Ammon's horn (tissue), 1 donor: ENCODE results near the gene TMEM255B.
"Not testable (repeated sequence)": the region's sequence is repeated elsewhere in the genome, so short reads cannot be mapped to it uniquely, and the experiment has no call there.

Source experiments
- DNase-seq: peaks from one replicate; pipeline ENCODE4 v3.0.0-alpha.2; 2016; ENCODE audit warnings: low spot score

TMEM255B gene

DNA sequence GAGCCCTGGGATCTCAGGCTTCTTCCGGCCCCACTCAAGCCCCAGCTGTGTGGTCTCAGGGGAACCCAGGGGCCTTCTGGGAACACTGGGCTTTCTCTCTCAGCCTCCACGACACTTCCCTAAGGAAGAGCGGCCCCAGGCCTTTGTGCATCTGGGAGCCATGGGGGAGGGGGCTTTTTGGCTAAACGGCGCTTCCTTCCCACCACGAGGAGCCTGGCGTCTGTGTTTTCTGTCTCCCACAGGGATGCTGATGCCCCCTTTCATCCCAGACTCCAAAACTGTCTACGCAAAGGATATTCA is 24.2 kb upstream of the TMEM255B start:
- no peak for DNase-seq

DNA sequence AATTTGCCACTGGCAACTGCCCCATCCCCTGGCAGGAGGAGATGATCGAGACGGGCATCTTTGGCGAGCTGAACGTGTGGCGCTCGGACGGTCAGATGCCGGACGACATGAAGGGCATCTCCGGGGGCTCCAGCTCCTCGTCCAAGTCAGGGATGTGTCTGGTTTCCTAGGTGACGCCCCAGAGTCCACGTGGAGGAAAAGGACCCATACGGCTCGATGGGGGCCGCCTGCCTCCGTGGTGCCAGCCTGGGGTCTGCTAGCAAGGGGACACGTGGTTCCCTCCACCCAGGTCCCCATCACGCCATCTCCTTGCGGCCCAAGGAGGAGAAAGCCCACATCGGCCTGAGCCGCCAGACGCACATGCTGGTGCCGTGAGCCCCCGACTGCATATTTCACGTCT is 23.8 kb upstream of the TMEM255B start:
- no peak for DNase-seq

DNA sequence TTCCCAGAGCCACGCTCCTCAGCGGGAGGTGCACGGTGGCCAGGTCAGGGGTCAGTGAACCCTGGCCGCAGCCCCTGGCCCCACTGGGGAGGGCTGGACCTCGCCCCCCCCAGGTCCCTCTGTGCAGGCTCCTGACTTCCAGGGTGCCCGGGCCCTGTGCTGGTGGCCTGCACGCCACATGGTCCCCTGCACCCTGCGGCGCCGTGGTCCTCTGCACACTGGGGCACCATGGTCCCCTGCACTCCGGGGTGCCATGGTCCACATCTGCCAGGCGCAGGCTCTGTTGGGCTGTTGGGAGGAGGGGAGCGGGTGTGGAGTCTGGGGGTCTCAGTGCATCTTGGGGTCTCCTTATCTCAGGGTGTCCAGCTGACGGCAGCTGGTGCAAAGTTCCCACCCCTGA is 23.3 kb upstream of the TMEM255B start:
- no peak for DNase-seq

DNA sequence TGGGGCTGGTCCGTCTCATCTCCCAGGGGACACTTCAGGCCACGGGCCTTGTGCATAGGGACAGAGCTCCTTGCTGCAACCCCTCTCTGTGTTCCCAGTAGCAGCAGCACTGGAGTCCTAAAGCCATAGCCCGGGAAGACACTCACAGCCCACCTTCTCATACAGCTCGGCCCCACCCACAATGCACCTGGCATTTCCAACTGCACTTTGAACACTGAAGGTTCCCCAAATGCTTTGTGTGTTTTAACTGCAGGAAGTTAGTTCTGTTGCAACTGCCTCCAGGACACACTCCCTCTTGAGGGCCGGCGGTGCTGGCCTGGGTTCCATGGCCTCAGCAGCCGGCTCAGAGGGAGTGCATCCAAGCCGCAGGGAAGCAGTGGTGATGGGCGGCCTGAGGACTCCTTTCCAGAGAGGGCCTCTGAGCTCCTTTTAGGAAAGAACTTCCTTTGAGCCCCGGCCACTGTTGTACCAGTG is 22.7 kb upstream of the TMEM255B start:
- DNase-seq, result no peak

DNA sequence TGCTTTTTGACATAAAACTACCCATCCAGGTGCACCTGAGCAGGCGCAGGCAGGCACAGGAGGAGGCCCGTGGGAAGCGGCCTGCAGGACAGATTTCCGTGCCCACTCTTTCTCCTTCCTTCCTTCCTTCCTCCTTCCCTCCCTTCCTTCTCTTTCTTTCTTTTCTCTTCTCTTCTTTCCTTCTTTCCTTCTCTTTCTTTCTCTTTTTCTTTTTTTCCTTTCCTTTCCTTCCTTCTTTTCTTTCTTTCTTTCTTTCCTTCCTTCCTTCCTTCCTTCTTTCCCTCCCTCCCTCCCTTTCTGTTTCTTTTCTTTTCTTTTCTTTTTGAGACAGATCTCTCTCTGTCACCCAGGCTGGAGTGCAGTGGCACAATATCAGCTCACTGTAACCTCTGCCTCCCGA is 21.2 kb upstream of the TMEM255B start:
- no peak for DNase-seq

DNA sequence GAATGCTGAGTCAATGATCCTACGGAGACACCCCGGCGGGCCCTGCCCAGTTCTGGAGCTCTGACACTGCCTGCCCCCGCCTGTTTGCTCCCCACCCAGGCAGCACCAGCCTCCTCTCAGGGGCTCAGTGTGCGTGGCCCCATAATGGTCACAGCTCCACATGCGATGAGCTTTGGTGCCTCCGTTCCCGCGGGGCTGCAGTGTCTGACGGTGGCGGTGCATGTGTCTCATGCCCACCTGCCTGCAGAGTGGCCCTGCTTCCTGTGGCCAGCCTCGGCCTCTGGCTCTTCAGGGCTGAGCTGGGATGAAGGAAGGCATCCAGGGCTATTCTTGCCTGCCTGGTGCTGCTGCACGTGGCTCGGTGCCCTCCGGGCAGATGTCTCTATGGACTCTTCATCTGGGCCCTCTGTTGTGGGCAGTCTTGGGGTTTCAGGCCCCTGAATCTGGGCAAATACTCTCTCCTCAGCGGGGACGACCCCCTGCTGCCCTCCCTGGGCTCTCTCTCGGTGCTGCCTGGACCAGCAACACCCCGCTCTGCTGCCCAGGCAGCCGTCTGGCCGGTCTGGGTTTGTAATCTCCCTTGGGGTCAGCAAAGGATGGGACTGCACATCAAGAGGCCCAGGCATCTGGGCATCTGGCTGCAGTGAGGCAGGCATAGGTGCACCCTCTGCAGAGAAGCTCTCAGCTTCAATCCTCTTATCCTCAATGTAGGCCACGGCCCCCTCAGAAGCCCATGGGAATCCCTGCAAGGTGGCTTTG is 19.3 kb upstream of the TMEM255B start:
- DNase-seq, result no peak

DNA sequence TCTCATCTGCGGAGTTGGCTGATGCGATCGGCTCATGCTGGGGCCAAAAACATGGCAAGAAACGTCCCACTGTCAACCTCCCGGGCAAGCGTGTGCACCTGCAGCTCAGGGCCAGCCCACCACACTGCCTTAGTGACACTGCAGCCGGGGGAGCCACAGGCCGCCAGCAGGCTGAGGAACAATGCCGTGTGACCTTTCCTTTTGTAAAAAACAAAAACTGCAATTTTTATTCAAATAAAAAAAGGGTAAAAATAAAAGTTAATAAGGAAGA is 18.8 kb upstream of the TMEM255B start:
- no peak for DNase-seq

DNA sequence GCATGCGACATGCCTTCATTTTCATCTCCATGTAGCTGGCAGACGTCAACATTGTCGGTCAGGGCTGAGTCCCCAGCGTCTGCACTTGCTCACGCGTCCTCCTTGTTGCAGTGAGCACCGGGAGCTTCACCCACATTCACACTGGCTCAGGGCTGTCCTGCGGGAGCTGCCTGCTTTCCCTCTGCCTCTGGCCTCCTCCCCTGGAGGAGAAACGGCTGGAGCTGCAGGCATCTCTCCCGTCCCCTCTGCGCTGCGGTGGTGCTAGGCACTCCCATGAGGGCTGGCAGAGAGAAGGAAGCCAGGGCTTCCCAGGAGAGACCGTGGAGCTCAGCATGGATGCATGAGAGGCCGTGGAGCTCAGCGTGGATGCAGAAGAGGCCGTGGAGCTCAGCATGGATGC is 18.4 kb upstream of the TMEM255B start:
- no peak for DNase-seq

DNA sequence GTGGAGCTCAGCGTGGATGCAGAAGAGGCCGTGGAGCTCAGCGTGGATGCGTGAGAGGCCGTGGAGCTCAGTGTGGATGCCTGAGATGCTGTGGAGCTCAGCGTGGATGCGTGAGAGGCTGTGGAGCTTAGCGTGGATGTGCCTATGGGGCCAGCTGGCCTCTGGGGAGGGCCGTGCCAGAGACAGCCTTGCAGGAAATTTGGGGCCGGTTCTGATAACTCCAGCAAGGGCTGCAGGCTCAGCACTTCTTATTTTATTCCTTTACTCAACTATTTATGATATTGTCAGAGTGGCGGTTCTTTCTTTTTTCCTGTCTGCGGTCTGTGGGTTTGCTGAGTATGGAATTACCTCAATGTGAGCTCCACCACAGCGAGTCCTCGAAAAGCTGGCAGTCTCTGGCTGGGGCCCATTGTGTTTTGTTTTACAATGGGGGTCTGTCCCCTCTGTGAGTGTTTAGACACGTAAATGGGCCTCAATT is 17.8 kb upstream of the TMEM255B start:
- DNase-seq, result no peak

DNA sequence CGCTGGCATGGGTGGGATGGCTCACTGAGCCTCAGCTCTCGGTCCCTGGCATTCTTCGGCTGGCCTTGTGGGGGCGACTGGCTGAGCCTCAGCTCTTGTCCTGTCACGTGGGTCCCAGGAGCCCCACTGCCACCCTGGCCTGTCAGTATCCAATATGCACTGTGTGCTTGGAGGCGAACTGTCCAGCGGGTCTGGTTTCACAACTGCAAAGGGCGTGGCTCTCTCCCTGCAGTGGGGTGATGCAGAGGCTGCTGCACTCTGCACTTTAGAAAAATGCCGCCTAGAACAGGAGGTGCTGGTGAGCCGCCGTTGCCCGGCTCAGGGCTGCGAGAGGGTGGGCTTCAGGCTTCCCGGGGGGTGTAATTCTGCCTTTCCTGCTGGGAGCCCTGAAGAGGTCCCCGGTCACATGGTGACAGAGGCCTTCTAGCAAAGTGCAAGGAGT is 17.0 kb upstream of the TMEM255B start:
- DNase-seq, result peak; percentile 60

DNA sequence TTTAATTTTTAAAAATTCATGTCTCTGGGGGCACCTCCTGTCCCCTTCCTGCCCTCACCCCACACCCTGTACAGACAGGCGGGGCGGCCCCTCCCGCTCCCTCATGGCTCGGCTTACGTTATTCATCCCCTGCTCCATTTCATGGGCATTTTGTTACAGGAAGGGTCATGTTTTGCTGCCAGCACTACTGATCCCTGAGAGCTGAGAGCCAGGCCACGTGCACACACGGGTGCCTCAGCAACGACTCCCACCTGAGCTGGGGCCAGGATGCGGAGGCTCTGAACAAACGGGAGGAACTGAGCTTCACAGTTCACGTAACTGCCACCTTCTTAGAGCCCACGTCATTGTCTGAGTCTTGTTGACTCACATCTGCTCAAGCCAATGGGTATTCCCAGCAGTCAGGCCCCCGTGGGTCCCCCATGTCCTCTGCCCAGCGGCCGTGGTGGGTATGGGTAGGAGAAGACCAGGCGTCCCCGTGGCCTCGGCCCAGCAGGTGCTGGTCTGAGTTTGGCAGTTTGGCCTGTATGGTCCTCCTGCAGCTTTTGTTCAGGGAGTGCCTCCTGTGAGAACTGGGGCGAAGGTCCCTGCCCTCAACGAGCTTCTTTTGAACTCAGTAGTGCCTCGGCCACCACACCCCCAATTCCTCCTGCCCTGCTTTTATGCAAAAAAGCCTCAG is 16.4 kb upstream of the TMEM255B start:
- DNase-seq, result no peak

DNA sequence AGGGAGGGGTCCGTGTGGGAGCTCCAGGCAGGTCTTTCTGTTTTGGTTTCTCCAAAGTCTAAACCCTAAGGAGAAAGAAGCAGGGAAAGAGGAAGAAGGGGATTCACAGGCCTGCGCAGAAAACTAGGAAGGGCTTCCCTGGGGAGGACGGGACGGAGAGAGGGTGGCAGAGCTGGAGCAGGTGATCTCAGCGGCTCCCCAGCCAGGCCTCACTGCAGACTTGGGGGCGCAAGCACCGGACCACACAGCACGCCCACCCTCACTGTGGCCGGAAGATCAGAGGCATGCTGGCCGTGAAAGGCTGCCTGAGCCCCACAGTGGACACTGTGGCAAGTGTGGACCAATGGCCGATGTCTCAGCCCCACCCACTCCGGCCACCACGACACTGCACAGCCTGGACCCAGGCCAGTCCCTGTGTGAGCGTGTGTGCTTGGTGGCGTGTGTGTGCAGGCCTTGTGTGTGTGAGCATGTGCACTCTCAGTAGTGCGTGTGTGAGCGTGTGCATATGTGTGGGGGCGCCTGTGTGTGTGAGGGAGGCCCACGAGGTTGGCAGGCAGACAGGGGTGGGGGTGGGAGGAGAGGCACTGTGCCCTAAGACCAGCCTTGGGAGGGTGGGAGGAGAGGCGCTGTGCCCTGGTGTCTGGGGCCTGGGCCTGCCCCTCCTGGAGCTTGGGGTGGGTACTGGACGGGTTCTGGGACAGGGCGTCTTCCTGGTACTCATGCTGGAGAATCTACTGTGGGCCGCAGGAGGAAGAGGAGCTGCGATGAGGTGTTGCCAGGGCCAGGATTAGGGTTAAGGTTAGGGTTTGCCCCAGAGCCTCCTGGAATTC is 15.4 kb upstream of the TMEM255B start:
- no peak for DNase-seq

DNA sequence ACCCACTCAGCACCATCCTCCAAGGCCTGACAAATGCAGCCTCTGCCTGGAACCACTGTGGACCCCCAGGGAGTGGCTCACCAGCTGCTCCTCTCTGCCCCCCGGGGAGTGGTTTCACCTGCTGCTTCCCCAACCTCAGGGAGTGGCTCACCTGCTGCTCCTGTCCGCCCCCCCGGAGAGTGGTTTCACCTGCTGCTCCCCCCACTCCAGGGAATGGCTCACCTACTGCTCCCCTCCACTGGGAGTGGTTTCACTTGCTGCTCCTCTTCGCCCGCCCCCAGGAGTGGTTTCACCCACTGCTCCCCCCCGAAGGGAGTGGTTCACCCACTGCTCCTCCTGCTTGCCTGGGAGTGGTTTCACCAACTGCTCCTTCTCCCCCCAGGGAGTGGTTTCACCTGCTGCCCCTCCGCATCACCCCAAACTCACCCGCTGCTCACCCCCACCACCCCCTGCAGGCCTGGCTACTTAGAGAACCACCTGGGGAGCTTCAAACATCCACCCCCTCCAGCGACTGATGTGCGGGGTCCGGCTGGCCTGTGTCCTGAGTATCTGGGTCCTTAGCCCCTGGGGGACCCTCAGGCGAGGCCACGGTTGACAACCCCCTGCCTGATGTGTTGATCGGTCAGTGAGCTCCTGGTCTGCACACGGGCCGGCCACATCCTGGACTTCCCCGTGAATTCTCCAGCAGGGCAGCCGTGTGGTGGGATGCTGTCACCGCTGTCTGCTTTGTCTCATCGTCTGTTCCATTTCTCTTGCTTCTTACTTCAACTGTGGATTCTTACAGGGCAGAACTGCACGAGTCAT is 14.6 kb upstream of the TMEM255B start:
- DNase-seq, result no peak

DNA sequence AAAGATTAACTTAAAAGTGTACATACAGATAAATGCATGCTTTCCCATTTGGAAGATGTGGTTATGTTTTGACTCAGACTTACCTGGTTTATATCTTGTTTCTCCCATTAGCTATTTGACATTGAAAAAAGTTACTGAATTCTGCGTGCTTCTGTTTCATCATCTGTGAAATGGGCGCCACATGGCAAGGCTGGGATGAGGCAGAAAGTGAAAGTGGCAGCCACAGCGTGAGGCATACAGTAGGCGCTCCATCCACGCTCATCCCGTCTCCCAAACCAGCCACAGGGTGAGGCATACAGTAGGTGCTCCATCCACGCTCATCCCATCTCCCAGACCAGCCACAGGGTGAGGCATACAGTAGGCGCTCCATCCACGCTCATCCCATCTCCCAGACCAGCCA is 14.0 kb upstream of the TMEM255B start:
- no peak for DNase-seq

DNA sequence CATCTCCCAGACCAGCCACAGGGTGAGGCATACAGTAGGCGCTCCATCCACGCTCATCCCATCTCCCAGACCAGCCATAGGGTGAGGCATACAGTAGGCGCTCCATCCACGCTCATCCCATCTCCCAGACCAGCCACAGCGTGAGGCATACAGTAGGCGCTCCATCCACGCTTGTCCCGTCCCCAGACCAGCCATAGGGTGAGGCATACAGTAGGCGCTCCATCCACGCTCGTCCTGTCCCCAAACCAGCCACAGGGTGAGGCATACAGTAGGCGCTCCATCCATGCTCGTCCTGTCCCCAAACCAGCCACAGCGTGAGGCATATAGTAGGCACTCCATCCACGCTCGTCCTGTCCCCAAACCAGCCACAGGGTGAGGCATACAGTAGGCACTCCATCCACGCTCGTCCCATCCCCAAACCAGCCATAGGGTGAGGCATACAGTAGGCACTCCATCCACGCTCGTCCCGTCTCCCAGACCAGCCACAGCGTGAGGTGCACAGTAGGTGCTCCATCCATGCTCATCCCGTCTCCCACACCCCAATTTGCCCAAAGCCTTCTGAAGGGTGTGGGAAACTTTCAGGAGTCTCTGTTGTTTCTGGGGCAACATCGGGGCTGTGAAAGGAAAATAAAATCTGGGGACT is 13.4 kb upstream of the TMEM255B start:
- DNase-seq, result not testable (repeated sequence)

DNA sequence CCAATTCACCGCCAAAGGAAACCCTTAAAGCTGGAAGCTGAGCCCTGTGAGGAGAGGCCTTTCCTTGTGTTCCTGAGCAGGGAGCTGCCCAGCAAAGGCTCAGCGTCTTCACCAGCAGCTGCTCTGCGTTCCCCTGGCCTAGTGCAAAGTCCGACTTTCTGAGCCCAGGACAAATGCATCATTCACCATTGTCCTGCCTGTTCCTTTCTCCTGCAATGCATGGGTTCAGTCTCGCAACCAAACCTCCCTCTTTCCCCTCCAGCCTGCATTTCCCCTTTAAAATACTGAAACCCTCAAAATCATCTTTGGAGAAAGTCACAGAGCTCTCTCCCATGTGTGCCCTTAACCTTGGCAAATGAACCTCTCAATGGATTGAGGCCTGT is 12.9 kb upstream of the TMEM255B start:
- no peak for DNase-seq

DNA sequence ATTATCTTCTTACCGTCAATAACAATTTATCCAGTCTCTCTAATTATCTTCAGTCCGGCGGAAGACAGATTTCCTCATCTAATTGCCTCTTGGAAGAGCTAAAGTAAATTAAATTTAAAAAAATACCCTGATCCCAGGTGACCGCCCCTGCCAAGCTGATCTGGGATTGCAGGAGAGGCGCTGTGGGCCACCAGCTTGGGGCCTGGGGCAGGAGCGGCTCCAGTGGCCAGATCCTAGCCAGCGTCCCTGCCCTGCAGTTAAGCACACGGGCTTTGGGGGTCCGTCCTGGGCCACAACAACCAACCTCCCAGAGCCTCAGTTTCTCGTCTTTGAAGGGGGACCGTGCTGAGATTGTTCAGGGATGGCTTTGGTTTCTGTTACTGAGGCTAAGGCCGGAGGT is 12.4 kb upstream of the TMEM255B start:
- DNase-seq, result no peak

DNA sequence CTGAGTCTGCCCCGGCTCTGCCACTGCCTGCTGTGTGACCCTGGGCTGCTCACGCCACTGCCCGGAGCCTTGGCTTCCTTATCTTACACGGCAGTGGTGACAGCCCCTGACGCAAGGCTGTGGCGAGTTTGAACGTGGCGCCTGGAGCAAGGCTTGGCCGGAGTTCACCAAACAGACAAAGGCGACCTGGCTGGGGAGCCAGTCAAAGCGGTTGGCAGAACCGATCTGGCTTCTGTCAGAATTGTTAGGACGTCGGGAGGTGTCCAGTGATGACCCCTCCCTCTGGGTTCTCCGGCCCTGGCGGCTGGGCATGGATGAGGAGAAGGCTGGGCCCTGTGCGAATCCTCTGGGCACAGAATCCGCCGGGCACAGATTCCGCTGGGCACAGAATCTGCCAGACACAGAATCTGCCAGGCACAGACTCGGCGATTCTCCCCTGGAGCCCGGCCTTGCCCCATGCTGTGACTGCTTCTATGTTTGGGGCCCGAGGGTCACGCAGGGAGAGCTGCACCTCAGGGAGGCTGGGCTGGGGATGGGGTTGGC is 11.7 kb upstream of the TMEM255B start:
- no peak for DNase-seq

DNA sequence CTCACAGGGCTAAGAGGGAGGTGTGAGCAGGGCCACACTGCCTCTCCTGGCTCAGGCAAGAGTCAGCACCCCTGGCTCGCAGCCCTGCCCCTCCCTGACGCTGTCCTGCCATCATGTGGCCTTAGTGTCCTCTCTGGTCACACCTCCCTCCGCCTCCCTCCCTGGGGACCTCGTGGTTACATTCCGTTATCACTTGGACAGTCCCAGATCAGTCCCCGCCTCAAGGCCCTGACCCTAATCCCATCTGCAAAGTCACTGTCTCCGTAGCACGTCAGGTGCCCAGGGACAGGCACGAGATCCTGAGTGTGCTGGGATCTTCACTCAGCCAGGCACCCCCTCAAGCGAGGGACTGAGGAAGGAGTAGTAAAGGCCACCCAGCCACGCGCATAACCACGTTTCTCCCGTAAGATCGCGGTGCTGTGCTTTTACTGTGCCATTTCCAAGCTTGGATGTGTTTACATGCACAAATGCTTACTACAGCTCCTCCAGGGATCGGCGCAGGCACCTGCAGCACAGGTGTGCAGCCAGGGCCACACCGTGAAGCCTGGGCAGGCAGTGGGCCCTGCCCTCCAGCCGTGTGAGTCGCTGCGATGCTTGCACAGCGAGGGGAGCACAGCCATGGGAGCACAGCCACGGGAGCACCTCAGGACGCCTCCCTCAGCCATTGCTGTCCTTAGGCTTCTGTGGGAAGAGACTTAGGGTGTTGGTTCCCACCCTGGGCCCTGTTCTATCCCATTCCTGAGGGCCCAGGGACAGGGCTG is 10.7 kb upstream of the TMEM255B start:
- no peak for DNase-seq

DNA sequence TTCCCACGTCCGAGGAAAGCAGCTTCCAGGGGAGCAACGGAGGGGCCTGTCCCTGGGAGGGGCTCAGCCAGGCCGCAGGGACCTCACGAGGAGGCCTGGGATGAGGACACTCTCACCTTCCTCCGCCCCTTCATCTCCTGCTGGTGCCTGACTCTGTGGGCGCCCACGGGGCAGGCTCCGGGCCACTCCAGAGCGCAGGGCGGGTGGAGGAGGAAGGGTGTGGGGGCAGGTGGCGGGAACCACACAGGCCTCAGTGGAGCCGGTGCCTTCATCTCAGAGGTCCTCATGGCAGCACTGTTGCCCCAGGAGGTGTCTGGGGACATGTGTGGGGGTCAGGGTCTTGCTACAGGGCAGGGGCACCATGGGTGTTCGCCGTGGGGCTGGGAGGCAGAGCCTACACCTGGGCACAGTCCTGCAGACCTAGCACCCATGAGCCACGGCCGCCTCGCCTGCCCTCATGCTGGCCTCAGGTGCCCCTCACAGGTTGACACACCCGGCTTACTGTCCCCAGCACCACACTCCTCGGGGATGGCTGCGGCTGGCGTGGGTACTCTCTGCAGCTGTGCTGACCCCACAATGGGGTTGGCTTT is 10.1 kb upstream of the TMEM255B start:
- DNase-seq, result no peak
